Loucy (cell line): ENCODE results near the gene DOK7.

Experiments
- H2AFZ ChIP-seq: fragments of 200-600 bp; sonication (generic); 2 replicates; pipeline ENCODE4 v1.6.0; 2016; ENCODE audit warnings: antibody characterized with exemption, mild to moderate bottlenecking, low read length, moderate library complexity
- H3F3A ChIP-seq: fragments of 200-600 bp; 2 replicates; pipeline ENCODE4 v1.6.0; 2016; ENCODE audit warnings: antibody characterized with exemption, low read depth, mild to moderate bottlenecking
- H3K27me3 ChIP-seq: fragments of 200-600 bp; sonication (generic); 2 replicates; pipeline ENCODE4 v1.6.1; 2014; ENCODE audit warnings: low read length, mild to moderate bottlenecking; ENCODE audit not compliant: insufficient read depth, poor library complexity, severe bottlenecking
- H3K36me3 ChIP-seq: fragments of 200-600 bp; sonication (generic); 2 replicates; pipeline ENCODE4 v1.6.1; 2016; ENCODE audit warnings: low read length; ENCODE audit not compliant: insufficient read depth
- H3K4me1 ChIP-seq: fragments of 200-600 bp; sonication (generic); 2 replicates; pipeline ENCODE4 v1.5.1; 2014; ENCODE audit warnings: low read length, mild to moderate bottlenecking; ENCODE audit not compliant: insufficient read depth, poor library complexity, severe bottlenecking
- H3K4me2 ChIP-seq: fragments of 200-600 bp; sonication (generic); 2 replicates; pipeline ENCODE4 v1.6.0; 2014; ENCODE audit warnings: antibody characterized with exemption, low read length, low read depth, mild to moderate bottlenecking; ENCODE audit not compliant: poor library complexity, severe bottlenecking
- H3K4me3 ChIP-seq: fragments of 200-600 bp; sonication (generic); 2 replicates; pipeline ENCODE4 v1.5.1; 2014; ENCODE audit warnings: low read length, mild to moderate bottlenecking, mixed read lengths; ENCODE audit not compliant: poor library complexity, severe bottlenecking
- H3K79me2 ChIP-seq: fragments of 200-600 bp; sonication (generic); 2 replicates; pipeline ENCODE4 v1.6.1; 2014; ENCODE audit warnings: low read length; ENCODE audit not compliant: insufficient read depth
- H3K9ac ChIP-seq: fragments of 200-600 bp; sonication (generic); 2 replicates; pipeline ENCODE4 v1.6.0; 2014; ENCODE audit warnings: mild to moderate bottlenecking, low read depth, low read length, moderate library complexity; ENCODE audit not compliant: poor library complexity, severe bottlenecking
- H3K9me2 ChIP-seq: fragments of 200-600 bp; sonication (generic); replicated peaks from 2 replicates; pipeline ENCODE4 v1.6.1; 2016; ENCODE audit warnings: low read depth, low read length, mixed read lengths
- H3K9me3 ChIP-seq: fragments of 200-600 bp; sonication (generic); 2 replicates; pipeline ENCODE4 v1.6.1; 2014; ENCODE audit warnings: mild to moderate bottlenecking, antibody characterized with exemption, low read length, low read depth; ENCODE audit not compliant: insufficient read depth
- H4K20me1 ChIP-seq: fragments of 200-600 bp; sonication (generic); 2 replicates; pipeline ENCODE4 v1.6.0; 2014; ENCODE audit warnings: antibody characterized with exemption, low read length, mild to moderate bottlenecking; ENCODE audit not compliant: insufficient read depth, poor library complexity, severe bottlenecking
- CTCF ChIP-seq: fragments of 200-600 bp; sonication (generic); conservative IDR thresholded peaks from 2 replicates; pipeline ENCODE4 v1.5.1; 2014; ENCODE audit warnings: mild to moderate bottlenecking, antibody characterized with exemption, low read length
- EZH2phosphoT487 ChIP-seq: fragments of 200-600 bp; IDR thresholded peaks from 2 replicates; pipeline ENCODE4 v1.6.1; 2018; ENCODE audit warnings: antibody characterized with exemption, mild to moderate bottlenecking, moderate library complexity, borderline replicate concordance

The DOK7 gene

GRCh38 chr4:3530663-3531254, 67.7 kb downstream of the DOK7 start:
- Histone ChIP-seq H4K20me1 (peaks cover 56% of the 10 kb centered on the region), H3K36me3 (no peaks in the 10 kb centered on the region), H3K4me1 (peaks cover 47% of the 10 kb centered on the region), H3K4me3 (peak overlapping the region; percentile 91), H3K4me2 (peak overlapping the region; percentile 93), H3K79me2 (peaks cover 64% of the 10 kb centered on the region), H3K9me2 (no peaks in the 10 kb centered on the region), H2AFZ (no peak overlapping the region), H3K9me3 (no peaks in the 10 kb centered on the region), H3F3A (no peaks in the 10 kb centered on the region), H3K9ac (peak overlapping the region; percentile 84), H3K27me3 (no peaks in the 10 kb centered on the region)
- TF ChIP-seq CTCF (no peak), EZH2phosphoT487 (no peak)

GRCh38 chr4:3531318-3531878, 68.3 kb downstream of the DOK7 start:
- Histone ChIP-seq H4K20me1 (peaks cover 50% of the 10 kb centered on the region), H3K79me2 (peaks cover 58% of the 10 kb centered on the region), H3K4me1 (peaks cover 46% of the 10 kb centered on the region), H3F3A (no peaks in the 10 kb centered on the region), H3K4me2 (peak overlapping the region; percentile 93), H3K36me3 (no peaks in the 10 kb centered on the region), H2AFZ (no peak overlapping the region), H3K9me3 (no peaks in the 10 kb centered on the region), H3K9me2 (no peaks in the 10 kb centered on the region), H3K27me3 (no peaks in the 10 kb centered on the region), H3K4me3 (peak overlapping the region; percentile 91), H3K9ac (peak overlapping the region; percentile 84)
- no peak for TF ChIP-seq EZH2phosphoT487
- no peak for TF ChIP-seq CTCF

GRCh38 chr4:3531879-3532750, 69.0 kb downstream of the DOK7 start, which contains the start of gene LRPAP1:
Gene LRPAP1 (minus strand): TSS chr4:3532422. CDS start chr4:3532412, 10 bp downstream.
- Histone ChIP-seq H2AFZ (peak within 1 kb of the TSS; percentile 87), H3K9ac (peak within 1 kb of the TSS; percentile 84), H3K4me2 (peak within 1 kb of the TSS; percentile 93), H3K4me1 (peaks cover 39% of the 10 kb centered on the region), H3K36me3 (no peaks in the 10 kb centered on the region), H3F3A (no peaks in the 10 kb centered on the region), H3K27me3 (no peaks in the 10 kb centered on the region), H3K4me3 (peak within 1 kb of the TSS; percentile 91), H3K79me2 (peaks cover 51% of the 10 kb centered on the region), H3K9me2 (no peaks in the 10 kb centered on the region), H3K9me3 (no peaks in the 10 kb centered on the region), H4K20me1 (peaks cover 43% of the 10 kb centered on the region)
- TF ChIP-seq CTCF (no peak), EZH2phosphoT487 (no peak)
